ENCODE measurements around the gene CKAP4.

CKAP4 gene

GRCh38 chr12:106240821-106241220 is 7.0 kb downstream of the CKAP4 start:
- no peak for DNase-seq (ENCODE audit: low read depth, low spot score)

GRCh38 chr12:106239951-106240335 is 7.9 kb downstream of the CKAP4 start:
- DNase-seq (ENCODE audit: low read depth, low spot score), result no peak

GRCh38 chr12:106239241-106239950 is 8.4 kb downstream of the CKAP4 start:
- DNase-seq (ENCODE audit: low read depth, low spot score), result no peak

GRCh38 chr12:106238146-106238545 is 9.7 kb downstream of the CKAP4 start:
- no peak for DNase-seq (ENCODE audit: low read depth, low spot score)

GRCh38 chr12:106235770-106236169 is 12.1 kb downstream of the CKAP4 start:
- no peak for DNase-seq (ENCODE audit: low read depth, low spot score)

- no peak for DNase-seq (ENCODE audit: low read depth, low spot score)
These were observed 13.4 kb downstream of the CKAP4 start for GRCh38 chr12:106234449-106234848.

GRCh38 chr12:106233011-106233410 is 14.8 kb downstream of the CKAP4 start:
- no peak for DNase-seq (ENCODE audit: low read depth, low spot score)

- DNase-seq (ENCODE audit: low read depth, low spot score), result no peak
These were observed 18.7 kb downstream of the CKAP4 start for GRCh38 chr12:106229036-106229591.

GRCh38 chr12:106228320-106228710 is 19.5 kb downstream of the CKAP4 start:
- DNase-seq (ENCODE audit: low read depth, low spot score), result no peak

GRCh38 chr12:106227641-106228319 is 20.0 kb downstream of the CKAP4 start:
- no peak for DNase-seq (ENCODE audit: low read depth, low spot score)

- DNase-seq (ENCODE audit: low read depth, low spot score), result no peak
These were observed 20.8 kb downstream of the CKAP4 start for GRCh38 chr12:106226884-106227640.

- no peak for DNase-seq (ENCODE audit: low read depth, low spot score)
These were observed 23.5 kb downstream of the CKAP4 start for GRCh38 chr12:106224355-106224706.

- no peak for DNase-seq (ENCODE audit: low read depth, low spot score)
These were observed 24.1 kb downstream of the CKAP4 start for GRCh38 chr12:106223485-106224354.

GRCh38 chr12:106220536-106220935 is 27.3 kb downstream of the CKAP4 start:
- no peak for DNase-seq (ENCODE audit: low read depth, low spot score)

- DNase-seq (ENCODE audit: low read depth, low spot score), result no peak
These were observed 28.8 kb downstream of the CKAP4 start for GRCh38 chr12:106219043-106219442.

GRCh38 chr12:106217706-106218105 is 30.1 kb downstream of the CKAP4 start:
- DNase-seq (ENCODE audit: low read depth, low spot score), result no peak

GRCh38 chr12:106214571-106214970 is 33.2 kb downstream of the CKAP4 start:
- DNase-seq (ENCODE audit: low read depth, low spot score), result no peak

GRCh38 chr12:106213662-106214061 is 34.2 kb downstream of the CKAP4 start:
- DNase-seq (ENCODE audit: low read depth, low spot score), result no peak

- no peak for DNase-seq (ENCODE audit: low read depth, low spot score)
These were observed 35.8 kb downstream of the CKAP4 start for GRCh38 chr12:106211973-106212372.

- DNase-seq (ENCODE audit: low read depth, low spot score), result no peak
These were observed 42.4 kb downstream of the CKAP4 start for GRCh38 chr12:106205208-106206069.

Measured in brain pericyte (primary cell).